Measurements from ENCODE around the gene ASPHD1.
"Not testable (repeated sequence)": the region's sequence is repeated elsewhere in the genome, so short reads cannot be mapped to it uniquely, and the experiment has no call there.

Gene ASPHD1

GRCh38 chr16:29908719-29909220, 8.5 kb downstream of the ASPHD1 start:
- no peak for DNase-seq (ENCODE audit: low spot score)

DNA sequence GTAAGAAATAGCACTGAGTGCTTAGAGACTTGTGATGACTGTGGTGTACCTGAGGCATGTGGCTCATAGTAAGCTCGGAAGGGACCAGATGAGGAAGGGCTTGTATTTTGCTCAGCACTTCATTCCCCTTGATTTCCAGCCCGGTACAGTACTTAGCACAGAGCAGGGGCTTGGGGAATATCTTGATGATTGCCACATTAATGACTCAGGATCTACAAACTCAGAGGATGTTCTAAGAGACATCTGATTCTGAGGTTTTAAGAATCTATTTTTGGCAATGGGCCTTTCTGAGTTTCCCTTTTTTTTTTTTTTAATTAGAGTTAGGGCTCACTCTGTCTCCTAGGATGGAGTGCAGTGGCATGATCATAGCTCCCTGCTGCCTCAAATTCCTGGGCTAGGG, 9.1 kb downstream of the ASPHD1 start:
- DNase-seq (ENCODE audit: low spot score): no peak

DNA sequence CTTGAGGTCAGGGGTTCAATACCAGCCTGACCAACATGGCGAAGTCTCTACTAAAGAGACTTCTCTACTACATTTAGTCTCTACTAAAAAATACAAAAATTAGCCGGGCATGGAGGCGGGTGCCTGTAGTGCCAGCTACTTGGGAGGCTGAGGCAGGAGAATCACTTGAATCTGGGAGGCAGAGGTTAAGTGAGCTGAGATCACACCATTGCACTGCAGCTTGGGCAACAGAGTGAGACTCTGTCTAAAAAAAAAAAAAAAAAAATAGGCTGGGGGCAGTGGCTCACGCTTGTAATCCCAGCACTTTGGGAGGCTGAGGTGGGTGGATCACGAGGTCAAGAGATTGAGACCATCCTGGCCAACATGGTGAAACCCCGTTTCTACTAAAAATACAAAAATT, 9.6 kb downstream of the ASPHD1 start:
- DNase-seq (ENCODE audit: low spot score): not testable (repeated sequence)

GRCh38 chr16:29910819-29911675, 10.8 kb downstream of the ASPHD1 start:
- no peak for DNase-seq (ENCODE audit: low spot score)

GRCh38 chr16:29911676-29912010, 11.4 kb downstream of the ASPHD1 start:
- DNase-seq (ENCODE audit: low spot score): no peak

- no peak for DNase-seq (ENCODE audit: low spot score)
Observed at GRCh38 chr16:29912087-29912486, 11.8 kb downstream of the ASPHD1 start.

- peak; percentile 52 for DNase-seq (ENCODE audit: low spot score)
Observed at GRCh38 chr16:29913514-29913913, 13.2 kb downstream of the ASPHD1 start.

GRCh38 chr16:29915590-29916247, 15.4 kb downstream of the ASPHD1 start:
- DNase-seq (ENCODE audit: low spot score): no peak

DNA sequence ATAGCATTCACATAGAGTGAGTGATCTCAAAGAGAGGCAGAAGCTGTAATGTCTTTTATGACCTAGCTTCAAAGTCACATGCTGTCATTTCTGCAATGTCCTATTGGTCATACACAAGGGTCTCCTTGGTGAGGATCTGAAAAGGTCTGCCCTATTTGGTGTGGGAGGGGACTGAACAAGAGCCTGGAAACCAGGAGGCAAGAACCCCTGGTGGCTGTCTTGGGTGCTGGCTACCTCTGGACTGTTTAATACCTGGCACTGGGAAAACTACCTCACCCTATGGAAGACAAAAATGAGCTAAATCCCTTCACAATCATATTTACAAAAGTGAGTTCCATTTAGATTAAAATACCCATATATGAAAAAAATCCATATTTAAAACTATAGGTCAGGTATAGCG, 16.7 kb downstream of the ASPHD1 start:
- DNase-seq (ENCODE audit: low spot score): no peak

GRCh38 chr16:29920288-29921033, 20.2 kb downstream of the ASPHD1 start:
- no peak for DNase-seq (ENCODE audit: low spot score)

GRCh38 chr16:29921034-29921385, 20.7 kb downstream of the ASPHD1 start:
- no peak for DNase-seq (ENCODE audit: low spot score)

- DNase-seq (ENCODE audit: low spot score): no peak
Observed at GRCh38 chr16:29922326-29922725, 22.0 kb downstream of the ASPHD1 start.

DNA sequence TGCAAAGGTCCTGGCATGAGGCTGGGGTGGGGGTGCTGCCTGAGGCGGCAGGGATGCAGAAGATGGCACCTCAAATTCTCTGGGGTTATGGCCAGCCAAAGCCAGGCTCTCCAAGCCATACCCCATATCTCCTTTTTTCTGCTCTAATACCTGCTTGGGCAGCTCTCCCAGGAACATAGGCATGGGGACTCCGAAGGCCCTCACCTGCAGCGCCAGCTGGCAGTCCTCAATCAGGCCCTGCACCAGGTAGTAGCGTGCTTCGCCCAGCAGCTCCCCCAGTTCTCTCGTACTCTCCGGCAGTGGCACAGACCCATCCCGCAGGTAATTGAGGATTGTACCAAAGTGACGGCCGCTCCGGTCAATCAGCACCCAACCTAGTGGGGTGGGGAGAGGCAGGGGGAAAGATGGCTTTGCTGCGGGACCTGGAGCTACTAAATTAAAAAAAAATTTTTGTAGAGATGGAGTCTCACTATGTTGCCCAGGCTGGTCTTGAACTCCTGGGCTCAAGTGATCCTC, 22.8 kb downstream of the ASPHD1 start:
- no peak for DNase-seq (ENCODE audit: low spot score)

DNA sequence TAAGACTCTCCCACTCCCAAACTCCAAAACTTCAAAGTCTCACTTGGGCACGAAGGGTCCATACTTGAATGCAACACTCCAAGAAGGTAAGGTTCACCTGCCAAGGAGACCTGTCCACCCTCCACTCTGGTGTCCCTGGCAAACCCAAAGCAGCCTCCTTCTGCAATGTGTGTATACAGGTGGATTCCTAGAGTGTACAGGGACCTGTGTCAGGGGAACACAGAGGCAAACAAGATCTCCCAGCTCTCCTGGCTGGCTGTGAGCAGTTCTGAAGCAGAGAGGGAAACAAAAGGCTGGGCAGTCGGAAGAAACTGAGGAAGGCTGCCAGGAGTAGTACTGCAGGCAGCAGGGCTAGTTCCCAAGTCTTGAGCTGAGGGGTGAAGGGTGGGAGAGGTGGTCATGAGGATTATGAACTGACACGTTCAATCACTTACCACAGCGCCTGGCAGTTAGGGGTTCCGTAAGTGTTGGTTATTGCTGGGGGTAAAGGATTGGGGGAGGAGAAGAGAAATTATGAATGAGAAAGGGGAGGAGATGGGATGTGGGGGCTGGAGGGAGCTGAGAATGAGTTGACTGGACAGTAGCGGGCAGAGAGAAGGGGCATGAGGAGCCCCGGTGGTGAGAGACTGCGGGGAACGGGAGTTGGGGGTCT, 24.9 kb downstream of the ASPHD1 start:
- no peak for DNase-seq (ENCODE audit: low spot score)

- DNase-seq (ENCODE audit: low spot score): peak; percentile 82
Observed at GRCh38 chr16:29925781-29926710, 25.8 kb downstream of the ASPHD1 start, which contains the start of gene KCTD13. Gene KCTD13, minus strand, starts transcription at chr16:29926226. Its CDS starts 193 bp downstream, at chr16:29926033.

GRCh38 chr16:29926711-29927052, 26.4 kb downstream of the ASPHD1 start:
- DNase-seq (ENCODE audit: low spot score): no peak

DNA sequence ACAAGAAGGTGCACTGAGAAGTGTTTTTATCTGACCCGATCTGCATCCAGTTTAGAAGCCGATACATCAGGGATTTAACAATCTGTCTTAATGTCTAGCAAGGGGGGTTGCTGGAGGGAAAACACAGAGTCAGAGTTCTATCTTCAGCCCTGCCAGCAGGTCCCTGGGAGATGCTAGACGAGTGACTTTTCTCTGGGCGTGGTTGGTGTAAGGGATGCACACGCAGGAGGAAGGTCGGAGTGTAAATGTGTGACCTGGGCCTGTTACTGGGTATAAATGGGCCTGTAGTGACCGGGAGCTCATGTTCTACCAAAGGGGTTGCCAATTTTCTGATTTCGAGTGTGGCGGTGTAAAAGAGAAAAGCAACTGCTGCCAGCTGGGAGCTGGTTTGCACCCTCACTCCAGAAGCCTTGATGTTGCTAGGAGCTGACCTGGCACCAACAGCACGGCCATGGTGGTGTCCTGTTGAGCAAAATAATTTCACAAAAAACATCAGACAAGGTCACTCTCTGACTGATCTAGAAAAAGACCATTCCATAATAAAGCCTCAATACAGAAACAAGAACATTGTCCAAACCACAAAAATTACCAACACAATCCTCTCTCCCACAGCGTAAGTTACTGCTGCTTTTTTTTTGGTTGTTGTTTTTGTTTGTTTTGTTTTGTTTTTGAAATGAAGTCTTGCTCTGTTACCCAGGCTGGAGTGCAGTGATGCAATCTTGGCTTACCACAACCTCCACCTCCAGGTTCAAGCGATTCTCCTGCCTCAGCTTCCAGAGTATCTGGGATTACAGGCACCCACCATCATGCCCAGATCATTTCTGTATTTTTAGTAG, 27.0 kb downstream of the ASPHD1 start:
- peak; percentile 51 for DNase-seq (ENCODE audit: low spot score)

- DNase-seq (ENCODE audit: low spot score): not testable (repeated sequence)
Observed at GRCh38 chr16:29931750-29932149, 31.5 kb downstream of the ASPHD1 start.

GRCh38 chr16:29940656-29941055, 40.4 kb downstream of the ASPHD1 start:
- peak; percentile 20 for DNase-seq (ENCODE audit: low spot score)

All from cerebellar cortex (tissue), 1 donor.